GM11168 (cell line): Measurements from ENCODE around the gene STMN3.
"Not testable (repeated sequence)": the region's sequence is repeated elsewhere in the genome, so short reads cannot be mapped to it uniquely, and the experiment has no call there.

Experiments
- in situ Hi-C: fragments of 300-500 bp; cut with MboI; formaldehyde crosslinking; loops from one replicate; pipeline ENCODE4 v1.12.0; 2022; ENCODE audit warnings: low sequenced_read_pairs; ENCODE audit not compliant: unreplicated experiment

The STMN3 gene

GRCh38 chr20:63619086-63619485 is 34.1 kb downstream of the STMN3 start:
- in situ Hi-C loops = no loop called here

DNA sequence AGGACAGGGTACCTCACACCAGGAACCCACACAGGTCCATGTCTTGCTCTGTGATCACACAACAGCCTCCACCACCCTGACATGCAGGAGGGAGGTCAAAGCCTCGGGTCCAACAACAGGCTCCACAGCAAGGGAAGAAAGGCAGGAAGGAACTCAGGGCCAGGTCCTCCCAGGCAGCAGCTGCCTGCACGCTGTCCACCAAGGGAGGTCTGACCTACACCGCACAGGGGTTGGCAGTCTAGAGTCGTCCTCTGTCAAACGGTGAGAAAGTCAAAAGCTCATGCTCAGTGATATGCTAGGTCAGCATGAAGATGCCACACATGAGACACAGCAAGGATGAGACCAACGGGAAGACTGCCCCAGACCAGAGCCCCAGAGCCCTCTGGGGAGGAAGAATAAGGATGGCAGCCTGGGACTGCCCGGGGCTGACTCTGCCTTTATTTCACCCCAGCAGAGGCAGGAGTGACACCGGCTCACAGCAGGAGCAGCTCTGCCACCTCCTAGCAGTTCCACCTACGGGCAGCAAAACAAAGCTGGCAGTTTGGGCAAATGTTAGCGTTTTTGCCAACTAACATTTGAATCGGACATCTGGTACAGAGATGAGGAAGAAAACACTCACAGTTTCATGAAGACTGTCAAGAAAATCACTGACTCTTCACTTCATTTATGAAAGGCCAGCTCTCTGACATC is 34.8 kb downstream of the STMN3 start:
- in situ Hi-C loops = no loop called here

DNA sequence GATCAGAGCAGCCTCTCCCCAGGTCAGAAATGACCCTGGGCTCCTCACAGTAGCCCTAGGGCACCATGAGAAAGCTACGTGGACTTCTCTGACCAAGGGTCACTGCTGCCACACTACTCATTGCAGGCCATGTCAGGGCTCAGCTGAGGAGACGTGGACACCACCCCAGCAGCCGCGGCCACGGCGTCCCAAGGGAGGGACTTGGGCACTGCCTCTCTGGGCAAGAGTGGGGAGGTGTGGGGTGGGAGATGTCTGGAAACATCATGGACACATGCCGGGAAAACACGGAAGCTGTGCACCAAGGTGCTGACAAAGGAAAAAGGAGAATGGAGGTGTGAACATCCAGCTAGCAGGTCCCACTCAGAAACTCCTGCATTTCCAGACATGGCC is 35.4 kb downstream of the STMN3 start:
- in situ Hi-C loops = no loop called here

GRCh38 chr20:63617092-63617875 is 35.9 kb downstream of the STMN3 start:
- in situ Hi-C loops = no loop called here

DNA sequence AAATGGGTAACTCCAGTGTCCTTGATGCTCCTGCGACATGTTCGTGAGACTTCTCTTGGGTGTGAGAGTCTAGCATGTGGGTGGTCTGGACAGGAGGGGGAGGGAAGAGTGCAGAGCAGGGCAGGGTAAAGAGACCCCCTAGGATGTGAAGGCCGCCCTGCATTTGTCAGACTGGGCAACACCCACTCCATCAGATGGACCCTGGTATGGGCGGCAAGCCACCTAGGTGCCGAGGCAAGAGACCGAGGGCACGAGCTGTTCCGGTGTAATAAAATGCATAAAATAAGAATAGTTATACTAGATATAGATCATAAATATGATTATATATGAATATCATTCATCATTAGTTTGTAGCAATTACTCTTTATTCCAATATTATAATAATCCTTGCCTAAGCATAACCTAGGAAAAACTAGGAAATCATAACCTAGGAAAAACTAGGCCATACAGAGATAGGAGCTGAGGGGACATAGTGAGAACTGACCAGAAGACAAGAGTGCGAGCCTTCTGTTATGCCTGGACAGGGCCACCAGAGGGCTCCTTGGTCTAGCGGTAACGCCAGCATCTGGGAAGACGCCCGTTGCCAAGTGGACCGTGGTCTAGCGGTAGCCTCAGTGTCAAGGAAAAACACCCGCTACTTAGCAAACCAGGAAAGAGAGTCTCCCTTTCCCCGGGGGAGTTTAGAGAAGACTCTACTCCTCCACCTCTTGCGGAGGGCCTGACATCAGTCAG is 39.2 kb downstream of the STMN3 start:
- in situ Hi-C loops = not testable (repeated sequence)

- in situ Hi-C loops = no loop called here
Measured at GRCh38 chr20:63612276-63612931, 40.8 kb downstream of the STMN3 start.

DNA sequence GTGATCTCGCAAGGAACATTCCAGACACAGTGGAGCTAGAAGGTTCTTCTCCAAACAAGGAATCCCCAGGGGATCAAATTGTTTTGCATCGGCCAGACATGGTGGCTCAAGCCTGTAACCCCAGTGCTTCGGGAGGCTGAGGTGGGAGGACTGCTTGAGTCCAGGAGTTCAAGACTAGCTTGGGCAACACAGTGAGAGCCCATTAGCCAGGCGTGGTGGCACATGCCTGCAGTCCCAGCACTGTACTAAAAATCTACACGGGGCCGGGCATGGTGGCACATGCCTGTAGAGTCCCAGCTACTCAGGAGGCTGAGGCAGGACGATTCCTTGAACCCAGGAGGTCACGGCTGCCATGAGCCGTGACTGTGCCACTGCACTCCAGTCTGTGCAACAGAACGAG is 41.6 kb downstream of the STMN3 start:
- in situ Hi-C loops = no loop called here

GRCh38 chr20:63610581-63611435 is 42.4 kb downstream of the STMN3 start:
- in situ Hi-C loops = no loop called here

DNA sequence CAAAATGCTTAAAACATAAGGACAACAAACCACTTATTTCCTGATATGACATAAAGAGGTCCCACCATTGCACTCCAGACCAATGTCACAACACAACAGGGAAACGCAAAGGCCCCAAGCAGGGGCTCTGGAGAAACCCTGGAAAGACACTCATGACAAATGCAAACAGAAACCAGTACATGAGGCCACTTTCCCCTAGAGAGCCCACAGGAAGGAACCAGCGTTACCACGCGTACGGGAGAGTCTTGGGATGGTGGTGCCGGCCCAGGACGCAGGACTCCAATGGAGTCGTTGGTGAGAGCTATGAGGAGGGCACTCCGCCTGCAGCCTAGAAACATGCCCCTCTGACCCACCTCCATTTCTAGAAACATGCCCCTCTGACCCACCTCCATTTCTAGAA is 46.5 kb downstream of the STMN3 start:
- in situ Hi-C loops = no loop called here

DNA sequence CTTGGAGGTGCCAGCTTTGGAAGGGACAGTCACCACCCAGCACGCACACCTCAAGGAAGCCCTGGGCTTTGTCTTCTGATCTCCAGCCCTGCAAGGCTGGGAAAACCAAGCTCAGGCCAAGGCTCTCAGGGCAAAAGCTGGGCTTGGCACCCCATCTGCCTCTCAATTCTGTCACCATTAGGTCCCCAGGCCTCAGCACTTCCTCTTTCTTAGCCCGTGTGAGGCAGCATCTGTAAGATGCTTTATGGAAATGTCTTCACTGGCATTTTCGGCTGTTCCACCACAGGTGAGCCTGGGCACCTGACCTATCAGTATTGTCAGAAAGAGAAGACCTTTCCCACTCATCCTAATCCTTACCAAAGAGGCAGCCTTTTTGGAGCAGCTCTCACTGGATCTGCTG is 50.9 kb downstream of the STMN3 start:
- in situ Hi-C loops = no loop called here

DNA sequence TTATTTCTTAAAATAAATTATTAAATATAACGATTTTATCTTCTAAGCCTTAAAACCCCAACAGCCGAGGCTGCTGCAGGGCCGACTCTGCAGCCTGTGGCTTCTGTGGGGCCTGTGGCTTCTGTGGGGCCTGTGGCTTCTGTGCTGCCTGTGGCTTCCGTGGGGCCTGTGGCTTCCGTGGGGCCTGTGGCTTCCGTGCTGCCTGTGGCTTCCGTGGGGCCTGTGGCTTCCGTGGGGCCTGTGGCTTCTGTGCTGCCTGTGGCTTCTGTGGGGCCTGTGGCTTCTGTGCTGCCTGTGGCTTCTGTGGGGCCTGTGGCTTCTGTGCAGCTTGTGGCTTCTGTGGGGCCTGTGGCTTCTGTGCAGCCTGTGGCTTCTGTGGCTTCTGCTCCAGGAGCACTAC is 51.5 kb downstream of the STMN3 start:
- in situ Hi-C loops = not testable (repeated sequence)

- in situ Hi-C loops = no loop called here
Measured at GRCh38 chr20:63599396-63600050, 53.7 kb downstream of the STMN3 start.

DNA sequence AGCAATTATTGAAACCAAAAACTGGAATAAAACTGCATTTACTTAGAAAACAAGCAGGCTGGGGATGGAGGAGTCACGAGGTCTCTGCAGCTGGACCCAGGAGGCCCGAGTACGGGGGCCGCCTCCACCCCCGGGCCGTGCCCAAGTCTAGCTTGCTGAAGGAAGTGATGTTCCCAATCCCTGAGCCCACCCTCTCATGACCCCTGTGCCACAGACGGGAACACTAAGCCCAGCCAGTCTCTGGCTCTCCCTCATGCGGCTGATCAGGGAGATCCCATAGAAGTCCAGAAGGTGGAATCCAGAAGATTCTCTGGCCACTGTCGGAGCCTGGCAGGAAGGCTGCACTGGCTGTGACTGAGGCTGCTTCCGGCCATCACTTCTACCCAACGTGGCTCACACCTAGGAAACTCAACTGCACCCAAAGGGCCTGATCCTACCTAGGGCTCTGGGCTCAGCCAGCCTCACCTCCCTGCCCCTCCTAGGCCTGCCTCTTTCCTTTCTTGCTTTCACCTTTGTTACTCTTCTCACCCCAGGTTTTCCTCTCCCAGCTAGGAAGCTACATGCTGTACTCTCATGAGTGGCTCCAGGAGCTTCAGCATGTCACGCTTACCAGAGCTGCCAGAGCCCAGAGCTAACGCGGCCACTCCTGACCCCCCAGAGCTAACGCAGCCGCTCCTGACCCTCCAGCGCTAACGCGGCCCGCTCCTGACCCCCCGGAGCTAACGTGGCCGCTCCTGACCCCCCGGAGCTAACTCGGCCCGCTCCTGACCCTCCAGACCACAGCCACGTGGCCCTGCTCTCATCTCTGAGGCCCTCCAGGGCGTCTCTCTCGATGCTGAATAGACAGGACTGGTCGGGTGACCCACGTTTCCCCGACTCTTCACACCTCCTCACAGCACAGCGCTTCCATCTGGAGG is 54.5 kb downstream of the STMN3 start:
- in situ Hi-C loops = no loop called here

DNA sequence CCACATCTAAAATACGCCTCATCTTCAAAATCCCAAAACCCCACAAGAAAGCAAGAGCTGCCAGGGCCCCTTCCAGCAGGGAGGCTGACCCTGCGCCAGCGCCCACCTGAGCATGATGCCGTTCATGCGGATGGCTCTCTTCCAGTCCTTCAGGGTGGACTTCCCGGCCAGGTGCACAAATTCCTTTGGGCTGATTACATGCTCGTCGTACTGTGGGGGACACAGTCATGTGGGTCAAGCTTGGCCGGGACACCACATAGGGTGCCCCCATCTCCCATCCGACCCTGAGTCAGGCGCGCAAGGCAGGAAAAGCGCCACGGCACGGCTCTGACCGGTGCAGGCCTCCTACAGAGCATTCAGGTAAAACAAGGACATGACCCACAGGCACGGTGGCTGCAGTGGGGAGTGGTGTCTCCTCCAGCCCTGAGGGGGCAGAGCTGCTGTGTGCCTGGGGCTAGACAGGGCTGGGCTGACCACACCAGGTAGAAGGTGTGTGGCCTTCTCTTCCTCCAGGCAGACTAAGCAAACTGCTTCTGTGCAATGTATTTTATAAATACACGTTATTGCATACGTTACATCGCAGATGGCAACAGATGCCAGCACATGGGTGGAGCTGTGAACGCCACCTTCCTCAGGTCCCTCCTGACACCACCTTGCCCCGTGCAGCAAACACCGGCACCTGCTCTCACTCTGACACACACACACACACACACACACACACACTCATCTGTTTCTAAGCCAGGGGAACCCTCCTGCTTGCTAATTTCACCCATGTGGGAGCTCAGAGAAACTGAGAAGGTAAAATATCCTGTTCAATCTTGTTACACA is 55.4 kb downstream of the STMN3 start:
- in situ Hi-C loops = no loop called here

GRCh38 chr20:63596423-63596822 is 56.8 kb downstream of the STMN3 start:
- in situ Hi-C loops = no loop called here

DNA sequence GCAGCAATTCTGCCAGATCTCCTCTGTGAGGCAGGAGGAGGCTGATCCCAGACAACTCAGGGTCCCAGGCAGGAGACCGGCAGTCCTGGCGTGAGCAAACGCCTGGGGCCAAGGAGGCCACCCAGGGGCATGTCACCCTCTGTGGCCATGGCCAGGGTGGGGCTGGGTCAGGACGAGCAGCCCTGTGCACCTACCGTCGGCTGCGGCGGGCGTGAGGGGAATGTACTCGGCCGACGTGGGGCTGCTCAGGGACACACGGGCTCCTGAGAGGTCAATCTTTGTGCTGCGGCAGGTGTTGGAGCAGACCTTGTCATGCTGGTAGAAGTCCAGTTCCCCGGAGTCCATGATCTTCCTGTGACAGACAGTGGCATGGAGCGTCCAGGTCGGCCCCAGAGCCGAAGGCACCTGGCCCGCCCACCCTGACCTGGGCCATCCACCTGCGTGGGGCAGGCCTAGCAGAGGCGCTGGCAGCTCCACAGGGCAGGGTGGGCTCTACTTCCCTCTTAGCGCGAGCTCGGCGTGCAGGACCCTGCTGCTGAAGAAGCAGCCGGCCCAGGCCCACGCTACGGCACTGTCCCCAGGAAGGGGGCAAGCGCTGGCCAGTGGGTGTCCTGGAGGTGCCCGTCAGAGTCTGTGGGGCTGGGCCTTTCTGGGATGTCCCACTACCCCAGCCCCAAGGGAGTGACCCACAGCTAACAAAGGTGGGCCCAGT is 57.7 kb downstream of the STMN3 start:
- in situ Hi-C loops = no loop called here

- in situ Hi-C loops = no loop called here
Measured at GRCh38 chr20:63594043-63594561, 59.1 kb downstream of the STMN3 start.
